HCT116 (cell line): ENCODE measurements around the gene DENND2A.

ENCODE experiments used
- EZH2 ChIP-seq: fragments of 200-600 bp; sonication (generic); IDR thresholded peaks from 2 replicates; pipeline ENCODE4 v1.6.1; 2017; ENCODE audit warnings: antibody characterized with exemption, mixed run types
- POLR2A ChIP-seq: IDR thresholded peaks from 2 replicates; pipeline ENCODE4 v1.7.0; 2011; ENCODE audit warnings: borderline replicate concordance; ENCODE audit not compliant: insufficient read depth, insufficient read length; ENCODE audit errors: extremely low read depth
- POLR2AphosphoS5 ChIP-seq: IDR thresholded peaks from 2 replicates; pipeline ENCODE4 v1.6.1; 2011; ENCODE audit warnings: mild to moderate bottlenecking, low read depth, low read length, moderate library complexity
- RAD21 ChIP-seq: IDR thresholded peaks from 2 replicates; pipeline ENCODE4 v1.6.1; 2012; ENCODE audit warnings: low read depth, mild to moderate bottlenecking
- SIN3A ChIP-seq: IDR thresholded peaks from 2 replicates; pipeline ENCODE4 v1.6.1; 2012; ENCODE audit warnings: low read depth
- TCF7L2 ChIP-seq: IDR thresholded peaks from 2 replicates; pipeline ENCODE4 v1.7.0; 2011; ENCODE audit warnings: borderline replicate concordance, inconsistent platforms; ENCODE audit not compliant: insufficient read depth, insufficient read length; ENCODE audit errors: extremely low read depth
- YY1 ChIP-seq: IDR thresholded peaks from 2 replicates; pipeline ENCODE4 v1.6.1; 2011; ENCODE audit warnings: low read length, low read depth, moderate library complexity, mild to moderate bottlenecking; ENCODE audit not compliant: insufficient replicate concordance; ENCODE audit errors: extremely low read depth
- ZFX ChIP-seq: fragments of 450-650 bp; IDR thresholded peaks from 2 replicates; pipeline ENCODE4 v1.6.1; 2017
- TF ChIP-seq, protein P1 (sequence below), 3 experiments: fragments of 200-600 bp in 1 of 3; sonication (generic) in 1 of 3; IDR thresholded peaks in 2 of 3; conservative IDR thresholded peaks in 1 of 3; 2 replicates each; pipeline ENCODE4 v1.5.1; 2012 to 2017; ENCODE audit warnings: low read depth in 2 of 3, low read length in 2 of 3, antibody characterized with exemption in 1 of 3, borderline replicate concordance in 1 of 3, control low read depth in 1 of 3, mild to moderate bottlenecking in 1 of 3, mixed read lengths in 1 of 3, mixed run types in 1 of 3, moderate library complexity in 1 of 3; ENCODE audit not compliant: insufficient read depth in 1 of 3
- TF ChIP-seq, protein P2 (sequence below): IDR thresholded peaks from 2 replicates; pipeline ENCODE4 v1.6.1; 2012

DNA sequence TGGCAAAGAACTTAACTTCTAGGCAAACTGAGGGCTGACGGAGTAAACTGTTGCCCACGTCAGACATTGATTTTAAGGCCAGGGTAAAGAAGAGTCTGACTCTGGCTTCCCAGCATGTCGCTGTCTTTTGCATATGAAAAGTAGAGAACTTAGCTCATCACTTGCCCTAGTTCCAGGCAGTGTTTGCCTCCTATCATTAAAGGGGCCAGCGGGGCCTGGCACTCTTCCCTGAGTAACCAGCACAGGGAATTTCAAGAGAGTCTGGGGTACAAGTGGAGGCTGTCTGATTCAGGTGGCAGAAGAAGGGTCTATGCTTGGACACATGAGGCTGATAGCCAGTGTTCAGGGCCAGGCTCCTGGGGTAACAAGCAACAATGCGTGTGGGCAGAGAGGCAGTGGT lies 4.8 kb downstream of the DENND2A start:
- TF ChIP-seq, protein P1, sequence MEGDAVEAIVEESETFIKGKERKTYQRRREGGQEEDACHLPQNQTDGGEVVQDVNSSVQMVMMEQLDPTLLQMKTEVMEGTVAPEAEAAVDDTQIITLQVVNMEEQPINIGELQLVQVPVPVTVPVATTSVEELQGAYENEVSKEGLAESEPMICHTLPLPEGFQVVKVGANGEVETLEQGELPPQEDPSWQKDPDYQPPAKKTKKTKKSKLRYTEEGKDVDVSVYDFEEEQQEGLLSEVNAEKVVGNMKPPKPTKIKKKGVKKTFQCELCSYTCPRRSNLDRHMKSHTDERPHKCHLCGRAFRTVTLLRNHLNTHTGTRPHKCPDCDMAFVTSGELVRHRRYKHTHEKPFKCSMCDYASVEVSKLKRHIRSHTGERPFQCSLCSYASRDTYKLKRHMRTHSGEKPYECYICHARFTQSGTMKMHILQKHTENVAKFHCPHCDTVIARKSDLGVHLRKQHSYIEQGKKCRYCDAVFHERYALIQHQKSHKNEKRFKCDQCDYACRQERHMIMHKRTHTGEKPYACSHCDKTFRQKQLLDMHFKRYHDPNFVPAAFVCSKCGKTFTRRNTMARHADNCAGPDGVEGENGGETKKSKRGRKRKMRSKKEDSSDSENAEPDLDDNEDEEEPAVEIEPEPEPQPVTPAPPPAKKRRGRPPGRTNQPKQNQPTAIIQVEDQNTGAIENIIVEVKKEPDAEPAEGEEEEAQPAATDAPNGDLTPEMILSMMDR (IDR thresholded peaks at IDR 0.05 in 2 of 3, conservative IDR thresholded peaks at IDR 0.05 in 1 of 3; ENCODE audit: borderline replicate concordance in 1 of 3, insufficient read depth in 1 of 3, low read depth in 2 of 3, low read length in 2 of 3) = no peak
- TF ChIP-seq TCF7L2 (no peak), POLR2A (no peak), YY1 (no peak), EZH2 (no peak), ZFX (no peak), RAD21 (no peak), SIN3A (no peak), POLR2AphosphoS5 (no peak)
- TF ChIP-seq, protein P2, sequence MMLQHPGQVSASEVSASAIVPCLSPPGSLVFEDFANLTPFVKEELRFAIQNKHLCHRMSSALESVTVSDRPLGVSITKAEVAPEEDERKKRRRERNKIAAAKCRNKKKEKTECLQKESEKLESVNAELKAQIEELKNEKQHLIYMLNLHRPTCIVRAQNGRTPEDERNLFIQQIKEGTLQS = no peak
